HG03196 (cell line): Measurements from ENCODE around the gene RPUSD2.

Experiments used
- ATAC-seq: cut with Tn5 transposase; IDR thresholded peaks from one replicate; pipeline ENCODE4 v1.9.1; 2021; ENCODE audit not compliant: unreplicated experiment

Gene RPUSD2, protein sequence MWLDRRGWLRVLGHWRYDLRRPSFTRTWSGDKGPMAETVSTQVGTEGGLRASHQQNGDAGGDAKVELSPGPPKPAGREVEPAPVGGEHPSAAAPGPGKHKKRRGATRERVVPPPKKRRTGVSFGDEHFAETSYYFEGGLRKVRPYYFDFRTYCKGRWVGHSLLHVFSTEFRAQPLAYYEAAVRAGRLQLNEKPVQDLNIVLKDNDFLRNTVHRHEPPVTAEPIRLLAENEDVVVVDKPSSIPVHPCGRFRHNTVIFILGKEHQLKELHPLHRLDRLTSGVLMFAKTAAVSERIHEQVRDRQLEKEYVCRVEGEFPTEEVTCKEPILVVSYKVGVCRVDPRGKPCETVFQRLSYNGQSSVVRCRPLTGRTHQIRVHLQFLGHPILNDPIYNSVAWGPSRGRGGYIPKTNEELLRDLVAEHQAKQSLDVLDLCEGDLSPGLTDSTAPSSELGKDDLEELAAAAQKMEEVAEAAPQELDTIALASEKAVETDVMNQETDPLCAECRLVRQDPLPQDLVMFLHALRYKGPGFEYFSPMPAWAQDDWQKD

DNA sequence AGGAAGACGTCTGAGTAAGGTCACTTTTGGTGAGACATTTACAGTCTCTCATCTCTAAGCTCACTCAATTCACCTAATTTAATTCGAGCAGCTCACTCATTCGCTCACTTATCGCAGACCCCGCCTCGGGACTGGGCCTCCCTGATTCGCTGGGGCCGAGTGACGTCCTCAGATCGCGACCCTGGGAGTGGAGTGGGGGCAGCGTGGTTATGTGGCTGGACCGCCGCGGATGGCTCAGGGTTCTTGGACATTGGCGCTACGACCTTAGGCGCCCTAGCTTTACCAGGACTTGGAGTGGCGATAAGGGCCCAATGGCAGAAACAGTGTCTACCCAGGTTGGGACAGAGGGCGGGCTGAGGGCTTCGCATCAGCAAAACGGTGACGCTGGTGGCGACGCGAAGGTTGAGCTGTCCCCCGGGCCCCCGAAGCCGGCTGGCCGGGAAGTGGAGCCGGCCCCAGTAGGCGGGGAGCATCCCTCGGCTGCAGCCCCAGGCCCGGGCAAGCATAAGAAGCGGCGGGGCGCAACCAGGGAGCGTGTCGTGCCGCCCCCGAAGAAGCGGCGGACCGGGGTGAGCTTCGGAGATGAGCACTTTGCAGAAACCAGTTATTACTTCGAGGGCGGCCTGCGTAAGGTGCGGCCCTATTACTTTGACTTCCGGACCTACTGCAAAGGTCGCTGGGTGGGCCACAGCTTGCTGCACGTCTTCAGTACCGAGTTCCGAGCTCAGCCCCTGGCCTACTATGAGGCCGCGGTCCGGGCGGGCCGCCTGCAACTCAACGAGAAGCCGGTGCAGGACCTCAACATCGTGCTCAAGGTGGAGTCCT lies at the start of gene RPUSD2:
Gene RPUSD2, plus strand, starts transcription at position 171 of the 825 bp plus-strand sequence. Its CDS starts 39 bp downstream, at position 210.
- ATAC-seq: peak; percentile 47

DNA sequence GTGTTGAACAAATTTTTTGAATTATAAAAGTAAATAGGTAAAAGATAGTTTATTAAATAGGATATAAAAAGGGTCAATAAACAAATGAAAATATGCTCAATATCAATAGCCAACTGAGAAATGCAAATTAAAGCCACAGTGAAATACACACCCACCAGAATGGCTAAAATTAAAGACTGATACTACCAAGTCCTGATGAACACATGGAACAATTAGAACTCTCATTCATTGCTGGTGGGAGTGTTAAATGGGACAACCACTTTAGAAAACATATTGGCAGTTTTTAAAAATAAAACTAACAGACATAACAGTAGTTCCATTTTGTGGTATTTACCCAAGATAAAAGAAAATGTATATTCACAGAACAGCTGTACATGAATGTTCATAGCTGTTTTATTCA lies 45.5 kb upstream of the RPUSD2 start:
- no peak for ATAC-seq

DNA sequence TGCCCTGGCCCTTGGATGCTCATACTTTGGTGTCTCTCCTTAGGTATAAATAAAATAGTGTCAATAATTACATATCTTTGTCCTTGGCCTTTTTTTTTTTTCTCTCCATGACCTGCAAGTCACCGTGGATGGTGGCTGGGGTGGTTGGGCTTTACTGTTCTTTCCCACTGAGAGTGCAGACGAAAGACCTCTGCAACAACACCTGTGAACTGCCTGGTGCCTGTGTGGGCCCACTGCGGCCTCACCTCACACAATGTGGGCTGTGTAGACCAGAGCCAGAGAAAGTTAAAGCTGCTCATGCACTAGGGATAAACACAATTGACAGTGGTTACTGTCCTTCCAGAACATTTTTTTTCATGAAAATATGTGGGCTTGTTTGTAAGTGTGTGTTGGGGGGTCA lies 43.2 kb upstream of the RPUSD2 start:
- no peak for ATAC-seq

DNA sequence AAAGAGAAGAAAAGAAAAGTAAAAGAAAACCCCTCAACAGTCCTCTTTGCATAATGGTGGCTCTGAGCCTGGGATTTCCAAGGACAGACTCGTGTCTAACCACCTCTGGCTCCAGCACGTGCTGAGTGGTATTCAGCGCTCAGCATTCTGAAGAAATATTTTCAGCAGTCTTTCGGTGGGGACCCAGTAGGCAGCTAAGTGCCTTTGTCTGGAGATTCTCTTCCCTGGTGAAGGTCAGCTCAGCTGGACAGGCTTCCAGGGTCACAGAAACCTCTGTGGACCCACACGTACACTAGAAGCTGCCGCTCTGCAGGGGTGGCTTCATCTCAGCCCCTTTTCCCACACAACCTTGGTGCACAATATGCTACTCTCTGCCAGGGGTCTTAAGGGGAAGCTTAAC lies 40.3 kb upstream of the RPUSD2 start:
- ATAC-seq: no peak

DNA sequence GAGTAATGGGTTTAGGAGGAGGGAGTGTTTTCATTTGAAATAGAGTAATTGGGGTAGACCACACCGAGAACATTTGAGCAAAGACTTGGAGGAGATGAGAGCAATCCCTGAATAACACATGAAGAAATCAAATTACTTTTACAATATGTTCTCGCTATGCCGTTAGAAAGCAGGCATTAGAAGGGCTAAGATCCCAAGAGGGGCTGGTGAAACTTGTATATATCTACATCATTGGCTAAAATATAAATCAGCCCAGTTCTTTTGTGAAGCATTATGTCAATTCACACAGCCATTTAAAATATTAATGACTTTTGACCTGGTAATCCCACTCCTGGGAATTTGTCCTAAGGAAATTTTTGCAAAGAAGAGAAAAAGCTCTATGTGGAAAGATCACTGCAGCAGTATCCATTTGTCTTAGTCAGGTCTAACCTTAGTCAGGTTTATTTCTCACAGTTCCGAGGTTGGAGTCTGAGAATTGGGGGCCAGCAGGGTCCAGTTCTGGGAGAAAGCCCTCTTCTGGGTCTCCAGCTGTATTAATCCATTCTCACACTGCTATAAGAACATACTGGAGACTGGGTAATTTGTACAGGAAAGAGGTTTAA lies 35.2 kb upstream of the RPUSD2 start:
- no peak for ATAC-seq

DNA sequence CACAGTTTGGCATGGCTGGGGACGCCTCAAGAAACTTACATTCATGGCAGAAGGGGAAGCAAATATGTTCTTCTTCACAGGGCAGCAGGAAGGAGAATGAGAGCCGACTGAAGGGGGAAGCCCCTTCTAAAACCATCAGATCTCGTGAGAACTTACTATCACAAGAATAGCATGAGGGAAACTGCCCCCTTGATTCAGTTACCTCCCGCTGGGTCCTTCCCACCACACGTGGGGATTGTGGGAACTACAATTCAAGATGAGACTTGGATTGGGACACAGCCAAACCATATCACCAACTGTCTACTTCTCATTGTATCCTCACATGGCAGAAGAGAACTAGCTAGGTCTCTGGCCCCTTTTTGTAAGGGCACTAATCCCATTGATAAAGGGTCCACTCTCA lies 34.7 kb upstream of the RPUSD2 start:
- no peak for ATAC-seq

DNA sequence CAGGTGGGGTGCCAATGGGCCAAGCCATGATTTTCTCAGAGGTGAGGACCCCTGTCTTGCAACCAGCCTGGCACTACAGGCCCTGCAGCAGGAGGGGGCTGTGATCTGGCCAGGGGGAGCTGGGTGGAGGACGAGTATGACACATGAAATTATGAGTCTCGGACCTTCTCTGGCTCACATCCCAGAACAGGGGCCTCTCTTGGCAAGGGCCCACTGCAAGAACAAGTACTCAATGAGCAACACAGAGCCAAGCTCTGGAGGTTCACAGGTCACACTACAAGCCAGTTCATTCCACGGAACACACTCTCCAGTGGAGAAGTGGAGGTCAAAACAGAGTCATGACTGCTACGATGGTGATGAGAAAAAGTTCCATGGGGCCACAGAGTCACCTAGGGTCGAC lies 32.6 kb upstream of the RPUSD2 start:
- no peak for ATAC-seq

DNA sequence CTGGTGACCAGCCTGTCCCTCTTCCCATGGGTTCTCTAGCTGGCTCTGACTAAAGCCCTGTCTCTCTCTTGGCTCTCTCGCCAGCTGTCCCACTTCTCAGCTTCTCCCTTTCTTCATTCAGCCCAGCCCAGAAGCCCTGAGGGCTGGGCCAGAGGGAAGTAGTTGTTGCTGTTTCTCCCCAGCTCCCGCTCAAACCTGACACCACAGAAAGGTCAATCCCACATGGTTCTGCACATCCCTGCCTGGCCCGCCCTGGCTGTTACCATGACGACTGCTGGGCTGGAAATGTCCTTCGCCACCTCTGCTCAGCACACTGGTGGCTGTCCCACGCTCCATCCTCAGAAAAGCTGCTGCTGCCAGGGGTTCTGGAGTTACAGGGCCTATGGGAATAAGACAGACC lies 30.1 kb upstream of the RPUSD2 start:
- ATAC-seq: no peak

DNA sequence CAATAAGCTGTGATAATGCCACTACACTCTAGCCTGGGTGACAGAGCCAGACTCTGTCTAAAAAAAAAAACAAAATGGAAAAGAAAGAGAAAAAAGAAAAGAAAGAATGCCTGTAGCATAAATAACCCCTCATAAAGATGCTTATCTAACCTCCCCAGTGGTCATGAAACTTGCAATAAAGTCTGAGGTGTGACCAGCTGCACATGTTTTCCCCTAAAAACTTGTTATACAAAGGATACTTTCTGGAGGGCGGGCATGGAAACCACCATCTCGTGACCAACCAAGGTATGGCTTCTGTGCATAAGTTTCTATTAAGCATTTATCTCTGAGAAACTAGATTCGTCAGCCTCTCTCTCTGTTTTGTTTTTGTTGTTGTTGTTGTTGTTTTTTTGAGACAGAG lies 26.0 kb upstream of the RPUSD2 start:
- ATAC-seq: no peak

DNA sequence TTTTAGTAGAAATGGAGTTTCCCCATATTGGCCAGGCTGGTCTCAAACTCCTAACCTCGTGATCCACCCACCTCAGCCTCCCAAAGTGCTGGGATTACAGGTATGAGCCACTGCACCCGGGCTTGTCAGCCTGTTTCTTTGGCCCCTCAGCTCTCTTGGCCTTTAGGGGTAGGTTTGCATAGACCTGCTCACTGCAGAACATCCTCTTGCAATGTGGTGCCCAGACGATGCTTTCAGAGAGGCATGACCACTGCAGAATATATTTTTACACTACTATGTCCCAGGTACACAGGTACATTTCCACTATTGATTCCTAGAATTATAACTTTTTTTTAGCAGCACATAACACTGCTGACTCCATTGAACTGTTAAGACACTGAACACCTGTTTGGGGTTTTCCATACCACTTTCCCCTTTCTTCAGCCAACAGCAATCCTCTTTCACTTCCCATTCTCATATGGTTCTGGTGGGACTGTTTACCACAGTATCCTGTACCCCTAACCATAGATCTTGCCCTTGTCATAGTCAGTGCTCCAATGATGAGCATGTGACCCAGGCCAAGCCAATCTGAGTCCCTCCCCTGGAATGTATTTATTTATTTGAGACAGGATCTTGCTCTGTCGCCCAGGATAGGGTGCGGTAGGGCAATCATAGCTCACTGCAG lies 25.3 kb upstream of the RPUSD2 start:
- ATAC-seq: no peak

DNA sequence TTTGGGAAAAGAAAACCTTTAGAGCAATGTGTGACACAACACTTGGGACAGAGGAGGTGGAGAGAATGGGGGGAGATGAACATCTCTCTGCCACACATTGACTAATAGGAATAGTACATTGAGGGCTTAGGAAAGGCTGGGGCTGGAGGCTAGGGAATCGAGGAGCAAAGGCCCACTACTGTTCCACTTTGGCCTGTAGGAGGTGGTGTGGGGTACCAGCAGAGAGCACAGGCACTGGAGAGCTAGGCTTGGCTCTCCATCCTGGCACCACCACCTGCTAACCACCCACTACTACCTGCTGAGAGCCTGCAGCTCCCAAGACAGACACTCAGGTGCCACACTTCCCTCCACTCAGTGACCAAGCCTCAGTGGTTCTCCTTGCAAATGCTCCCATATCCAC lies 23.6 kb upstream of the RPUSD2 start:
- no peak for ATAC-seq

DNA sequence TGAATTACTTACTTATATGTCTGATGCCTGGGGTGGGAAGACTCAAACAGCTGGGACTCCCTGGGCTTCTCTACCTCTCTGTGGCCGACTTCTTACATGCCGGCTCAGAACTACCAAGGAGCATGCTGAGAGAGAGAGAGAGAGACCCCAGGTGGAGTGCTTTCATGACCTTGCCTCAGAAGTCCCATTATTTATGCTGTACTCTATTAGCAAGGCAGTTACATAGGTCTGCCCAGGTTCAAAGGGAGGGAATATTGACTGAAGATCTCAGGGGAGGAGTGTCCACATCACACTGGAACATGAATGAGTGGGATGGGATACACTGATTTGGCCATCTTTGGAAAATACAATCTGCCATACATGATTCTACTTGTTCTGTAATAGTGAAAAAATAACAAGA lies 20.5 kb upstream of the RPUSD2 start:
- no peak for ATAC-seq

DNA sequence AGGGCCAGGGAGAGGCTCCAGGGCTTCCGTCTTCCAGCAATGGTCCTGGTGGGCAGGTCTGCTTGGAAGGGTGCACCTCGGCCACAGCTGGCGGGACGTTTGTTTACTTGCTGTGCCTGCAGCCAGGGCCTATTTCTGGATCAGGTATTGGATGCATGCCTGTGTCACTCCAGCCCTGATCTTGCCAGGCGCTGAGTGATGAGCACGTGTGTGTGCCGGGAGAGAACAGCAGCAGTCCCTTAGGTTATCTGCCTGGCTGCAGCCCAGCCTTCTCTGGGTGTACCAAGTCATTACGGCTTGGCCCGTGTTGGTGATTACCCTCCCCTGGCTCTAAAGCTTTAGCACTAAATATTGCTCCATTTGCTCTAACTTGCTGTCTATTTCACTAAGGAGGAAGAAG lies 19.2 kb upstream of the RPUSD2 start:
- ATAC-seq: no peak

DNA sequence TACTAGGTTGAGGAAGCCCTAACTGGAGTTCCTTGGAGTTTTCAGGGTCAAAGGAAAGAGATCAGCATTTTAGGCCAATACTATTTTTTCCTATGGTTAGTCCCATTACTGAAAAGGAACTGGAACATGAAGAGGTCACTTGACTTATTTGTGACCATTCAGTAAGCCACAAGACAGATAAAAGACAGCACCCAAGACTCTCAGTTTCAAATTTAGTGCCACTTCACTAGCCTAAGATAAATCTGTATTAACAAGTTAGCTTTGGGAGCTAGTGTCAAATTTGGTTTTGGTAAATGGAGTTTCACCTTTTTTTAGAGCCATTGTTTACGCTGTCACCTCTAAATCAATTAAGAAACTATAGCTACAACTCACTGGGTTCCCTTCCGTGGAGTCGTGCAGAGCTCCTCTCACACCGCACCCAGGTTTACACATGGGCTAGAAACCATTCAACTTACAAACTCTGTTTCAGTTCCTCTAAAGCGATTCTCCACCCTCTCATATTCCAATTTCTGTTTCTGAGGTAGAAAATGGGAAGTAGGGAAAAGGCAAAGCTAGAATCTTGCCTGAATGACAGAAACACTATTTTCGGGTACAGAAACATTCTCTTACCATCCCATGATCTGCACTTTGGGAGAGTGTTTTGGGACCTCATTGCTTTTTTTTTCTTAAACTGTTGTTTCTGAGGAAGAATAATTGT lies 18.6 kb upstream of the RPUSD2 start:
- peak; percentile 71 for ATAC-seq

DNA sequence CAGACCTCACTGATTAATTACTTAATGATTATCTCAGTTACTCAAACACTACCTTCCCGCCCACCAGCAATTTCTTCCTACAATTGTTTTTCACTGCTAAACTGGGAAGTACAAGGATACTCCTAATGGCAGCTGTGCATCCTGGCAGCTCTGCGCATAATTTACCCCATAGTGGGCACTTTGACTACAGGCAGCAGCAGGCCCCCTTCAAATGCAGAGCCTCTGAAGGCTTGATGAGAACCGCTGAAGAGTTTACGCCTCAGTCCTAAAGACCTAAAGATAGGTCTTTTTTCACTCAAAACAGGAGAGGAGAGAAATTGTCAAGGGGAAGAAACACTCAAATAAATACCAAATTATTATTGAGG lies 15.0 kb upstream of the RPUSD2 start:
- ATAC-seq: no peak

DNA sequence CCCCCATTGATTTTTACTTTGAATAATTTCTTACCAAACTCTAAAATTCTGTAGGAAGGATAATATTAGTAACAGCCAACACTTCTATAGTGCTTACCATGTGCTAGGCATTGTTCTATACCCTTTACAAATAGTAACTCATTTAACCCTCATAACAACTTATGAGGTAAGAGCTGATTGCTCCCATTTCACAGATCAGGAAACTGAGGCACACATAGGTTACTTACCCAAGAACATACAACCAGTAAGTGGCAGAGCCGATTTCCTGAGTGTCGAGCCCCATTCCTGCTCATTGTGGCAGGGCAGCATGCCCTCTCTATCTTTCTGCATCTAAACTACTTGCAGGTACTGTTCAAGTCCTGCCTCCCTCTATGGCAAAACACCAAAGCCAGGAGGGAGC lies 13.2 kb upstream of the RPUSD2 start:
- no peak for ATAC-seq

DNA sequence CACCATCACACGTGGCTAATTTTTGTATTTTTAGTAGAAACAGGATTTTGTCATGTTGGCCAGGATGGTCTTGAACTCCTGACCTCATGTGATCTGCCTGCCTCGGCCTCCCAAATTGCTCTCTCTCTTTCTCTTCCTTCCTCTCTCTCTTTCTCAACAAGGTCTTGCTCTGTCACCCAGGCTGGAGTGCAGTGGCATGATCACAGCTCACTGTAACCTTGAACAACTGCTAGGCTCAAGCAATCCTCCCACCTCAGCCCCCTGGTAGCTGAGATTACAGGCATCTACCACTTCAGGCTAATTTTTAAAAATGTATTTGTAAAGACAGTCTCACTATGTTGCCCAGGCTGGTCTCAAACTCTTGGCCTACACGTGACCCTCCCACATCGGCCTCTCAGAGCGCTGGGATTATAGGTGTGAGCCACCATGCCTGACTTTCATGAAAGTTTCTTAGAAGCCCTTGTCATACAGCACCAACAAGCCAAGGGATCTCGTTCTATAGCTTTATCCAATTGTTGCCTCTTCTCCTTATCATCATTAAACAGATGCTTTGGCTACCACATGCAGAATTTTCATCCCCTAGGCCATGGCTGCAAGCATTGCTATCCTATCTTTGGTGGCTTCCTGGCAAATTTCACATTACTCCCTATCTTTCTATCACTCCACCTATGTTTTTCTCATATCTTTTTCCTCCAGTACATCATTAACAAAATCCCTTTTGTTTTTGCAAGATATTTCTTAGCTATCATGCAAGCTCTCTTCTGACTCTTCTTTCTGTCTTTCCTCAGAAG lies 10.0 kb upstream of the RPUSD2 start:
- ATAC-seq: no peak

DNA sequence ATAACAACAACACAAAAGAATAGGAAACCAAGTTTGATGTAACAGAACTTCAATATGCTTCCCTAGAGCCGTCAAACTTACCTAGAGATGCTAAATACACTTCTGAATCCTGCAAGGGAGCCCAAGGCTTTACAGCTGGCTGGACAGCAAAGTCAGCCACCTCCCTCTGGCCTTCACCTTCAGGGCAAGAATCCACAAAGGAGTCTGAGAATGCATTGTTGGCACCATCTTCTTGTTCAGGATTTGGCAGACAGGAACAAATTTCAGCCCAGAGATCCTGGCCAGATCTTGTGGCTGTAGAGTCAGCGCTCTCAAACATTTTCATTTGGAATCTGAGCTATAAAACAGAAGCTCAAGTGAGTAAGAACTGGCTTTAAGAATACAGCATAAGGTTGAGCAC lies 6.4 kb upstream of the RPUSD2 start:
- ATAC-seq: no peak

DNA sequence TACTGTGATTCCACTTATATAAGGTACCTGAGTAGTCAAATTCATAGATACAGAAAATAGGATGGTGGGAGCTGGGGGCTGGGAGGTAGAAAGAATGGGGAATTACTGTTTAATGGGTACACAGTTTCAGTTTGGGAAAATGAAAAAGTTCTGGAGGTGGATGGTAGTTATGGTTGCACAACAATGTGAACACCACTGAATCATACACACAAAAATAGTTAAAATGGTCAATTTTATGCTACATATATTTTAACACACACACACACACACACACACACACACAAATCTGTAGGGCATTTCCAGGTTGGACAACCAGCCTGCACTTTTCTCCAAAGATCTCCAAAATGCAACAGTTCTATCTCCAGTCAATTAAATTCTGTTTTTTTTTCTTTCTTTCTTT lies 5.7 kb upstream of the RPUSD2 start:
- ATAC-seq: no peak
